ENCODE results near the gene C1GALT1C1. TPM values are rescaled to one million over a fixed set of nuclear protein-coding genes. Genes with fewer than 3 reads are reported as not detected.
"Not testable (repeated sequence)": the region's sequence is repeated elsewhere in the genome, so short reads cannot be mapped to it uniquely, and the experiment has no call there.

Gene C1GALT1C1
- total RNA-seq, 2 donors from 2014 or later, result 26.8 to 30.1 TPM

GRCh38 chrX:120668357-120668756, 38.5 kb upstream of the C1GALT1C1 start:
- no peaks in the 10 kb centered on the region for H3K9me3 ChIP-seq
- no peak for TF ChIP-seq CTCF (IDR thresholded peaks at IDR 0.05)
- H3K27me3 ChIP-seq (replicated peaks; ENCODE audit: insufficient read depth), result no peaks in the 10 kb centered on the region
- DNase-seq (ENCODE audit: low spot score), result no peak
- no peak for ATAC-seq (ENCODE audit: insufficient number of reproducible peaks, low FRiP score, low read depth)
- no peak overlapping the region for H3K27ac ChIP-seq
- H3K4me3 ChIP-seq, result no peak overlapping the region
- peaks cover 4 to 18% of the 10 kb centered on the region in 2 donors for H3K4me1 ChIP-seq (ENCODE audit: control insufficient read depth in 1 of 2, low read depth in 2 of 2)
- no peaks in the 10 kb centered on the region for H3K36me3 ChIP-seq

GRCh38 chrX:120664535-120664934, 34.7 kb upstream of the C1GALT1C1 start:
- not testable (repeated sequence) for H3K36me3 ChIP-seq; ATAC-seq (ENCODE audit: insufficient number of reproducible peaks, low FRiP score, low read depth); H3K4me3 ChIP-seq; H3K27ac ChIP-seq; H3K27me3 ChIP-seq (replicated peaks; ENCODE audit: insufficient read depth); H3K9me3 ChIP-seq; DNase-seq (ENCODE audit: low spot score); H3K4me1 ChIP-seq (ENCODE audit: control insufficient read depth in 1 of 2, low read depth in 2 of 2)

GRCh38 chrX:120664081-120664480, 34.2 kb upstream of the C1GALT1C1 start:
- no peak for ATAC-seq (ENCODE audit: insufficient number of reproducible peaks, low FRiP score, low read depth)
- H3K4me1 ChIP-seq (ENCODE audit: control insufficient read depth in 1 of 2, low read depth in 2 of 2), result no peaks in the 10 kb centered on the region
- DNase-seq (ENCODE audit: low spot score), result no peak
- no peak for TF ChIP-seq CTCF (IDR thresholded peaks at IDR 0.05)
- no peak overlapping the region for H3K4me3 ChIP-seq
- H3K27ac ChIP-seq, result no peak overlapping the region
- no peaks in the 10 kb centered on the region for H3K36me3 ChIP-seq
- no peaks in the 10 kb centered on the region for H3K27me3 ChIP-seq (replicated peaks; ENCODE audit: insufficient read depth)
- H3K9me3 ChIP-seq, result no peaks in the 10 kb centered on the region

GRCh38 chrX:120662662-120663061, 32.8 kb upstream of the C1GALT1C1 start:
- no peak for DNase-seq (ENCODE audit: low spot score)
- Histone ChIP-seq H3K4me1 (ENCODE audit: control insufficient read depth in 1 of 2, low read depth in 2 of 2) (no peaks in the 10 kb centered on the region), H3K27ac (no peak overlapping the region), H3K36me3 (no peaks in the 10 kb centered on the region), H3K27me3 (replicated peaks; ENCODE audit: insufficient read depth) (no peaks in the 10 kb centered on the region), H3K9me3 (no peaks in the 10 kb centered on the region), H3K4me3 (no peak overlapping the region)
- no peak for ATAC-seq (ENCODE audit: insufficient number of reproducible peaks, low FRiP score, low read depth)
- TF ChIP-seq CTCF (IDR thresholded peaks at IDR 0.05), result no peak

DNA sequence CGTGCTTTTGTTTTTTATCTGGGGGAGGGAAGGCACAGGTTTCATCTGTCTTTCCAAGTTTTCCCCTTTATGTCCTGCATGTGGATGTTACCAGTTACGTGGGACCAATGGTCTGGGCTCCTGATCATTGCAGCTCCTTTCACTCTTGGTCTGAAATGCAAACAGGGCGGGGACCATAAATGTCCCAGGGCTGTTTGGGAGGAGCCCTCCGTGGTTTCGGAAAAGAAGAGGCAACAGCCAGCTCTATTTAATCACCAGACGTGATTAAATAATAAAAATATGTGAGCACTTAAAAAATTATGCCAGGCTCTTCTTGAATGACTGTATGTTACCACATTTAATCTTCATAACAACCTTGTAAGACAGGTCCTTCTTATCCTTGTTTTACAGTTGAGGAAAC, 30.8 kb upstream of the C1GALT1C1 start:
- Histone ChIP-seq H3K9me3 (no peaks in the 10 kb centered on the region), H3K36me3 (no peaks in the 10 kb centered on the region), H3K27me3 (replicated peaks; ENCODE audit: insufficient read depth) (no peaks in the 10 kb centered on the region), H3K27ac (no peak overlapping the region), H3K4me1 (ENCODE audit: control insufficient read depth in 1 of 2, low read depth in 2 of 2) (no peaks in the 10 kb centered on the region), H3K4me3 (no peak overlapping the region)
- DNase-seq (ENCODE audit: low spot score) (no peak), ATAC-seq (ENCODE audit: insufficient number of reproducible peaks, low FRiP score, low read depth) (no peak)
- TF ChIP-seq CTCF (IDR thresholded peaks at IDR 0.05), result no peak

DNA sequence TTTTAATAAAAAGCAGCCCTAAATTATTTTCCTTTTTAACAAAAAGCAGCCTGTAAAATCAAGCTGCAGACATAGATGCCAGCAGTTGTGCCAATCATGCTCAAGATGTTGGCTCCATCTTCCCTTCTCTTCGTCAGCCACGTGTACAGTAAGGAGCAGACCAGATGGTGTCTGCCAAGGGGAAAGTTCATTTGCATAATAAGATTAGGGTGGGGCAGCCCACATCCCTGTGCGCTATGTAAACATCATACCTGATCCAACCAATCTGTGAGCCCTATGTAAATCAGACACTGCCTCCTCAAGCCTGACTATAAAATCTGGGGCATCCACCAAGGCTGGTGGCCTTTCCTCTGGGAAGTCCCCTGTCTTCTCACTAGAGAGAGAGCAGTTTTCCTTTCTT, 23.1 kb upstream of the C1GALT1C1 start:
- no peak for DNase-seq (ENCODE audit: low spot score)
- ATAC-seq (ENCODE audit: insufficient number of reproducible peaks, low FRiP score, low read depth), result no peak

GRCh38 chrX:120652256-120652655, 22.4 kb upstream of the C1GALT1C1 start:
- ATAC-seq (ENCODE audit: insufficient number of reproducible peaks, low FRiP score, low read depth), result not testable (repeated sequence)

More for the DNA sequence above, 23.1 kb upstream of the C1GALT1C1 start:
- no peak for TF ChIP-seq CTCF (IDR thresholded peaks at IDR 0.05)
- Histone ChIP-seq H3K4me1 (ENCODE audit: control insufficient read depth in 1 of 2, low read depth in 2 of 2) (no peaks in the 10 kb centered on the region), H3K36me3 (no peaks in the 10 kb centered on the region), H3K27ac (no peak overlapping the region), H3K27me3 (replicated peaks; ENCODE audit: insufficient read depth) (no peaks in the 10 kb centered on the region), H3K9me3 (no peaks in the 10 kb centered on the region), H3K4me3 (no peak overlapping the region)

More at GRCh38 chrX:120652256-120652655, 22.4 kb upstream of the C1GALT1C1 start:
- not testable (repeated sequence) for H3K27ac ChIP-seq; H3K36me3 ChIP-seq; H3K27me3 ChIP-seq (replicated peaks; ENCODE audit: insufficient read depth); H3K4me3 ChIP-seq; DNase-seq (ENCODE audit: low spot score); H3K4me1 ChIP-seq (ENCODE audit: control insufficient read depth in 1 of 2, low read depth in 2 of 2); H3K9me3 ChIP-seq
